Neural cell (in vitro differentiated cells): ENCODE measurements around the gene CHAF1B.

Experiments used
- EP300 ChIP-seq: fragments of 450-650 bp; conservative IDR thresholded peaks from 2 replicates; pipeline ENCODE4 v1.6.1; 2014; ENCODE audit warnings: antibody characterized with exemption, mild to moderate bottlenecking, moderate library complexity; ENCODE audit not compliant: poor library complexity, severe bottlenecking
- EZH2 ChIP-seq: fragments of 200-600, 300-800 bp; shearing (Covaris generic), sonication (generic); IDR thresholded peaks from 2 replicates; pipeline ENCODE4 v1.6.1; 2014; ENCODE audit warnings: antibody characterized with exemption, low read length, borderline replicate concordance, mild to moderate bottlenecking; ENCODE audit not compliant: insufficient read depth, poor library complexity, severe bottlenecking
- POLR2AphosphoS5 ChIP-seq: IDR thresholded peaks from 2 replicates; pipeline ENCODE4 v1.6.1; 2012
- REST ChIP-seq: IDR thresholded peaks from 2 replicates; pipeline ENCODE4 v1.6.1; 2012; ENCODE audit warnings: borderline replicate concordance
- TAF1 ChIP-seq: IDR thresholded peaks from 2 replicates; pipeline ENCODE4 v1.6.1; 2012; ENCODE audit warnings: low read depth
- TF ChIP-seq, protein P1 (sequence below): fragments of 450-650 bp; IDR thresholded peaks from 2 replicates; pipeline ENCODE4 v1.5.1; 2014; ENCODE audit warnings: antibody characterized with exemption, mild to moderate bottlenecking, moderate library complexity; ENCODE audit not compliant: poor library complexity, severe bottlenecking

DNA sequence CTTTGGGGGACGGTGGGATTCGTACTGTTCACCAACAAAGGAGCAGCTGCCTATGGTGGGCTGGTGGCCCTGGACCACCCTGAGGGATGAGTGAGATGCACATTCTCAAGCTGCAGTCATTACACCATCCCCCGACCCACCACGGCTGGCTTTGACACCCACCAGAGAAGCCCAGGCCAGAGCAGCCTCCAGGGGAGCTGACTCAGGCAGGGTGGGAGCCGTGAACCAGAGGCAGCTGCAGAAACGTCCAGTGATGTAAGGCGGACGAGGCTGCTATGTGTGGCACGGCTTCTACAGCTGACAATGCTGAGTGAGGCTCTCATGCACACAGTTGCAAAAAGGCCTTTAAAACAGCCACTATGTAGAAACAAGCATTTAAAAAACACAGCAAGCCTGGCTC lies 40.1 kb downstream of the CHAF1B start:
- TF ChIP-seq, protein P1, sequence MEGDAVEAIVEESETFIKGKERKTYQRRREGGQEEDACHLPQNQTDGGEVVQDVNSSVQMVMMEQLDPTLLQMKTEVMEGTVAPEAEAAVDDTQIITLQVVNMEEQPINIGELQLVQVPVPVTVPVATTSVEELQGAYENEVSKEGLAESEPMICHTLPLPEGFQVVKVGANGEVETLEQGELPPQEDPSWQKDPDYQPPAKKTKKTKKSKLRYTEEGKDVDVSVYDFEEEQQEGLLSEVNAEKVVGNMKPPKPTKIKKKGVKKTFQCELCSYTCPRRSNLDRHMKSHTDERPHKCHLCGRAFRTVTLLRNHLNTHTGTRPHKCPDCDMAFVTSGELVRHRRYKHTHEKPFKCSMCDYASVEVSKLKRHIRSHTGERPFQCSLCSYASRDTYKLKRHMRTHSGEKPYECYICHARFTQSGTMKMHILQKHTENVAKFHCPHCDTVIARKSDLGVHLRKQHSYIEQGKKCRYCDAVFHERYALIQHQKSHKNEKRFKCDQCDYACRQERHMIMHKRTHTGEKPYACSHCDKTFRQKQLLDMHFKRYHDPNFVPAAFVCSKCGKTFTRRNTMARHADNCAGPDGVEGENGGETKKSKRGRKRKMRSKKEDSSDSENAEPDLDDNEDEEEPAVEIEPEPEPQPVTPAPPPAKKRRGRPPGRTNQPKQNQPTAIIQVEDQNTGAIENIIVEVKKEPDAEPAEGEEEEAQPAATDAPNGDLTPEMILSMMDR: no peak
- TF ChIP-seq POLR2AphosphoS5 (no peak), TAF1 (no peak), EZH2 (no peak), EP300 (no peak), REST (no peak)
